SHP77 treated with DMSO at 0.1 percent for 48 hours (cell line): ENCODE data around the gene FOXA2.
"Not testable (repeated sequence)": the region's sequence is repeated elsewhere in the genome, so short reads cannot be mapped to it uniquely, and the experiment has no call there.

Source experiments
- DNase-seq: peaks from one replicate; lab custom pipeline; 2025; lab: John Stamatoyannopoulos, UW

The FOXA2 gene

DNA sequence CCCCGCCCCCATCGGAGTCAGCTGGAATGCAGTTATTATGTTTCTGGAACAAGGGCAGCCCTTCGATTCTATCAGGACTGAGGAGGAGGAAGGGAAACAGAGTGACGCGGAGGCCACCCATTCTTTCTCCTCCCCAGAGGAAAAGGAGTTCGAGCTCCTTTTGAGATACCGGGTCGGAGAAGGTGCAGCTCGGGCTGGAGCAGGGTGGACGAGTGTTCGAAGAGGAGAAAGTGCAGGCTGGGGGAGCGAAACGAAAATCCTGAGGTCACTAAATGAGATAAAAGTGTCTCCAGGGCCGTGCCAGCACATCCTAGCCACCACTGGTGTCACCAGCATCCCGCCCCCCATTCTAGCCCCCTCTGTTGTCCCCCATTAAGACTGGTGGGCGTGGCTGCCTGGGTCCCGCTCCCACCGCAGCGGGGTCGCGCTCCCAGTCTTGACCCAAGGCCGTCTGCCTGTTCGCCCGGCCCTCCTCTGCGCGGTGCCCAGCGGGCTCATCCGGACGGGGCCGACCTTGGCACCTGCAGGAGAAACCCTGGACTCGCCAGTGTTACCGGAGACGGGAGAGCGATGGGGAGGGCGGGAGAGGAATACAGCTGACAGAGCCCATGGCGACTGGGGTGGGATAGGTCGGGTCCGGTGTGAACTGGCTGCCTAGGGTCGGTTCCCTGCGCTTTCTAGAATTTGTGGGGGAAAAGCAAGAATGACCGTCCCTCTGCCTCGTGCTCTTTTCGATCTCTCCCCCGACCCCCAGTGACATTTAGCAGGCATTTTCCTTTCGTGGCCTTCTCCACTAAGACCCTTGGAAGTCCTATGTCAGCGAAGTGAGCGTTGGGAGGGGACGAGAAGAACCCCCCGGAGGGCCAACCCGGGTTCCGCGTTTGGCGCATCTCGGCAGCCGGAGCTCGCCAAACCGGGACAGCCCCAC, 16.2 kb downstream of the FOXA2 start:
- no peak for DNase-seq

DNA sequence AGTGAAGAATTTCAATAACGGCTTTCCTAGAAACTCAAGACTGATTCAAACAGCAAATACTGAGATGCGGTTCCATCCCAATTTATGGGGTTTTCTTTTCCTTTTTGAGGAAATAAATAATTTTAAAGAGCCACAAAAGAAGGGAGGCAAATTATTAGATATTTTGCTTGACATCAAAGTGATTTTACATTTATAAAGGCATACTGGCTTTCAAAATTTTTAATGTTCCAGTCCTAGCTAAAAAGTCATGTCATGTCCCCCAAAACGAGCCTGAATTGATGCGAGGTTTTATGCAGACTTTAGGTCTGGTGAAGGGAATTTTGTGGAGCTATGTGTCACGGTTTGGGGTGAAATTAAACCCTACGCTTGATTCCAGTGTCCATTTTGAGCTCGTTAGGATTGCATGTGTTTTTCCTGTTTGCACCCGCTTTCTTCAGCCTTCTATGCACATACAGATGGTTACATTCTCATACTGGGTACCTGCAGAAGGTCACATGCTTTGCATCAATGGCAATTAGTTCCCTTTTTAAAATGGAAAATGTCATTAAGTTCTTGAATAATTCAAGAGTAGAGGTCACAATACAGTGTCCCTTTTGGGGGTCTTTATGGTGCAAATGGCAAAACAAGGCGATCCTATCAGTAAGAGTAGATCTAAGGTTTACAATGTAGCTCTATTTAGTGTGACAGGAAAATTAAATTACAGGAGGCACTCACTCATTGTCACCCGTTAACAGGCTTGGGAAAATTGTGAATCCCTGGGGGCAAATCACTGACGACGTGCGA, 17.3 kb downstream of the FOXA2 start:
- DNase-seq = no peak

DNA sequence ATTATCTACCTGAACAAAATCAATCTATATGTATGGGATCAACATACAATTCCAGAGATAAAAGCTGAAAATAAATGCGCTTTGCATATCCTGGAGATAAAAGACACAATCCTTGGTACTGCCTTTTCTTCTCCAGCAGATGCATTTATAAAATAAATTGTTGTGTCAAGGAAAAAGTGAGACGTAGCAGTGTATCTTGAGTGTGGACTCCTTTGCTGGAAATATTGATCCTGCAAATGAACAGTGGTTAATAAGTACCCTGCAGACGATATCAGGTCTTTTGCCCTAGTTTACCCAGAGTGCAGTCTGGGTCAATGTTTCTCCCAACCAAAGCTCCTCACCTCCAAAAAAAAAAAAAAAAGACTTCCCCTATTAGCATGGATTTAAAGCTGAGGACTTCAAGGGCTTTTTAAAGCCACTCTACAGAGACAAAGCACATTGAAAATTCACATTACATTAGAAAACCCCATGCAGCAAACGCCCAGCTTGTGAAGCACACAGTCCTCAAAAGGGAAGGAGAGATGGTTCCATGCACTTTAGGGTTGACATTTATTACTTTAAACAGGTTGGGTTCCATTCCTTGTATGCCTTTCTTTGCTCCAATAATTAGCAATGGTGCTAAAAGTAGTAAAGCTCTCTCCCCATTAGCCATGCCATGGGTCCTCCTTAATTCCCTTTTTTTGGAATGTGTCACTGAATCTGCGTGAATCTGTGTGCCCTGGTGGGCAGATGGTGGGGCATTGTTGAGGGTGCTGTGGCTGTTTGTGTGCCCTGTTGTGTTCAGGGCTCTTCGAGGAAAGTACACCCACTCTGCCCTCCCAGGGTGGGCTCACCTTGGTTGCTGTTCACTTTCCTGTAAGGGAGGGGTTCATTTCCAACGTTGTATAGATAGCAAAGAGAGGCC, 21.1 kb downstream of the FOXA2 start:
- DNase-seq = no peak

DNA sequence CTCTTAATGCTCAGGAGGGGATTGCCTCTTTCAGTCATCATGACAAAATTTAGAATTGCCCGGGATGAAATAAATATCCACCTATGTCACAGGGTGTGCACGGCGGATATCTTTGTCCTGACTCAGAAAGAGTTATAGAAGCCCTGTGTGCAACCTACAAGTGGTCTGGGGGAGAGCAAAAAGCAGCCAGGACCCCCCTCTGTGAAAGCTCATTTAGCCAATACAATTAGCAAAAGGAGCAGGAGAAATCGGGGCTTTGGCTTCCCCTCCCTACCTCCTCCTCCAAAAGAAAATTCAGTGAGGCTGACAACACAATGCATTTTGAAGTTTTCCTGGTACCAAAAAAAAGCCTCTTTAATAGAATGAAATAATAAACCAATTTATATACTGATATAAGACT, 21.8 kb downstream of the FOXA2 start:
- no peak for DNase-seq

DNA sequence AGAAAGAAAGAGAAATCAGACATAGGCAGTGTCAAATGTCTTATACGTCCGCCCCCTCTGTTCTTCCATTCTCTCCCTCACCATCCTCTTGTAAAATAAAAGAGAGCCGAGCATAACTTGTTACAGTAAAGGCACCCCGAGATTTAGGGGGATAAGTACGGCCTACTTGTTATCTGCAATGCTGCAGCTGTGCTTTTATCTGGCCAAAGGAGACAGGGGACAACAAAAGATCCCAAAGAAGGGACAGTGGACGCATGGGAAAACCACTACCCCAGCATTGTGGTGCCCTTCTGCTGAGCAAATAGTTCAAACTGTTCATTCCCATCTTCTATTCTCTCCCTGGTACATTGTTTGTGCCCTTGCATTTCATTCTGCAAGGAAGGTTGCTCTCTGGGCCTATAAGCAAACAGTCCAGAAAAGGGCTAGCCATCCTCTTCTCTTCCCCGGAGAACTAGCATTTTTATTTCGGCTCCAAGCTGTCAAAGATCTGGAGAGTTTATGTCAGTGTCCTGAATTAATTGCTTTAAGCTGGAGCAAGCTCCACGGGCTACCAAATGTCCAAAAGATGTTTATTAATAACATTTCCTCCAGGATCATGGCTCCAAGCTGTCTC, 22.3 kb downstream of the FOXA2 start:
- no peak for DNase-seq

DNA sequence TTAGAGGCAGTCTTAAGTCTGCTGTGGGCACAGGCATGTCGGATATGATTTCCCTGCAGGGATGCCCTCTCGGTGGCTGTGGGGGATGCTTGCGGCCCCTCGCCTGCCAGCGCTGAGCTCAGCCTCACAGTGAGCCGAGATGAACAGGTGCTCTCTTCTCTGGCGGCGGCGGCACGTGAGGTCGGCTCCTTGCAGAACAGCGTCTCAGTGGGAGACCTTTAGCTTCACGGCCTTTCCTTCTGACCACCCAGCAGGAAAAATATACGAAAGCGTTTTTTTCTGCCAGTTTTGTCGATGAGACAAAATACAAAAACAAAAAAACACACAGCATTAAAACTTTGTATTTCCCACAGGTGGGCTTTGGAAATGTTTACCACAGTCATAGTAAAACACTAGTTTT, 23.6 kb downstream of the FOXA2 start:
- no peak for DNase-seq

DNA sequence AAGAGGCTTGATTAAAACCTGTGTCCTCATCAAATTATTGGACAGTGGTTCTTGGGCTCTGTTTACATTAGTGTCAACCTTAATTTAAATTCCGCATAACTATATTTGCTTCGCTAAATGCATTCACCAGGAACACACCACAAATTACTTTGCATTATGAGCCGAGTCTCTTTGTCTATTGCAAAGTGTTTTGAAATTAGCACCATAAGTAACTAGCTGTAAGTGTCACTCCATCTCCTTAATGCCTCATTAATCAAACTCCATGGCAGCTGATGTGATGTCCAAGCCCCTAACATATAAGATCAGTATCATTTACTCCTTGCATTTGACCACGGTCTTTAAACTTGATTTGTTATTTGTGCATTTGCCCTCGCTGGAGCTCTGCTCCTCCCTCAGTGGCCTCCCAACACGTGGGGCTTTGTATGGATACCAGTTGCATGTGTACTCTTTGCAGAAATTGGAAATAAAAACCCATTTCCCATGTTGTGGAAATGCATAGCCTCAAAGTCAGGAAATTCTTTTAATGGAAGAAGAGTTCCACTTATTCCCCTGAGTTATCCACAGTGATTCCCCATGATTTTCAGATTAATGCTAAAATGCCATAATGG, 24.6 kb downstream of the FOXA2 start:
- DNase-seq = no peak

DNA sequence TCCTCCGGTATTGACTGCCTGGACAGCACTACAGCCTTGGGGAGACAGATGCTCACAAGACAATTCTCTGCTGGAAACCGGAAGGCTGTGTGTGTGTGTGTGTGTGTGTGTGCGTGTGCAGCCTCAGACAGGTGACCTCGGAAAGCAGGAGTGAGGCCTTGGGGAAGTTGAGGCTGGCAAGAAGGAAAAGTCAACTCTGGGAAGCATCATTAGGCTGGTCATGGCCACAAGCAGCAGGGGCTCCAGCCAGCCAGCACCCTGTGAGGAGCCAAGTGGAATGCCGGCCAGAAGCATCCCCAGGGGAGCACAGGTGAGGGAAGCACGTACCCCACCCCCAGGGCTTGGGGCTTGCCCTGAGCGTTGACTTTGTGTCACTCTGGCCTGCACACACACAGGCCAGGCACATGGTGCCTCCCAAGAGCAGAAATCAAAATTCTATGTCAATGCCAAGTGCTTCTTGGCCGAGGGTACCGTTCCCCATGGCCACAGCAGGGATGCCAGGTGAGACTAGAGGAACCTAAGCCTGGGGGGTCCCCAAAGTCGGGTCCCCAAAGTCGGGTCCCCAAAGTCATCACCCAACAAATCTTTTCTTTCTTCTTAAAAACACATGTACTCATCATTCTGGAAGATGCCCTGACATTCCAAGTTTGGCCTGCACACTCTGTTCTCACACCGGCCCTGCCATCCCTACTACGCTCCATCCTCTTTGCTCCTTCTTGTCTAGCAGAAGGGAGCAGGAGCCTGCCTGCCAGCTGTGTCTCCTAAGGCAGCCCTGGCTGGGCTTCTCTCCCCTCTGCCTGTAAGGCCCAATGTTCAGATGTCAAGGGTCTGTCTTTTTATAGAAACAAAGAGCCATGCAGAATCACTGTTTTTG, 26.7 kb downstream of the FOXA2 start:
- no peak for DNase-seq

DNA sequence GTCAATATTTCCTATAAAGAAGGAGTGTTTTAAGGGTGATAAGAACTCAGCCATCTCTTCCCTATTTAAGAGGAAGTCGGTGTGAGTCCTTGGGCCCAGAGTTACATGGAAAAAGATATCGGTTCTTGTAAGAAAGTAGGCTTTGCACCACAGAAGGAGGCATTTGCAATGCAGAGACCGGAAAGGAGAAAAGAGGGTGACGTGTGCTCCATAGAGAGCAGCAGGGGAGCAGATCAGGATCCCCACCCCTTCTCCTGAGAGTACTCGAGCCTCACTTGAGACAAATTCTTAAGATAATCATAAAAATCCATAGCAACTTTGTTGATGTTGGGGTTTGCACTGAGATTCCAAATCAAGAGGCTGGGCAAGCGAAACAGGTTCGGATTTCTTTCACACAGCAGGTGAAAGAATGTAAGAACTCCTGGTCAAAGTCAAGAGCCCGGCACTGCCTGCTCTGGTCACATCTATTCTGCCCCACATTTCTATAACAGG, 27.8 kb downstream of the FOXA2 start:
- no peak for DNase-seq

DNA sequence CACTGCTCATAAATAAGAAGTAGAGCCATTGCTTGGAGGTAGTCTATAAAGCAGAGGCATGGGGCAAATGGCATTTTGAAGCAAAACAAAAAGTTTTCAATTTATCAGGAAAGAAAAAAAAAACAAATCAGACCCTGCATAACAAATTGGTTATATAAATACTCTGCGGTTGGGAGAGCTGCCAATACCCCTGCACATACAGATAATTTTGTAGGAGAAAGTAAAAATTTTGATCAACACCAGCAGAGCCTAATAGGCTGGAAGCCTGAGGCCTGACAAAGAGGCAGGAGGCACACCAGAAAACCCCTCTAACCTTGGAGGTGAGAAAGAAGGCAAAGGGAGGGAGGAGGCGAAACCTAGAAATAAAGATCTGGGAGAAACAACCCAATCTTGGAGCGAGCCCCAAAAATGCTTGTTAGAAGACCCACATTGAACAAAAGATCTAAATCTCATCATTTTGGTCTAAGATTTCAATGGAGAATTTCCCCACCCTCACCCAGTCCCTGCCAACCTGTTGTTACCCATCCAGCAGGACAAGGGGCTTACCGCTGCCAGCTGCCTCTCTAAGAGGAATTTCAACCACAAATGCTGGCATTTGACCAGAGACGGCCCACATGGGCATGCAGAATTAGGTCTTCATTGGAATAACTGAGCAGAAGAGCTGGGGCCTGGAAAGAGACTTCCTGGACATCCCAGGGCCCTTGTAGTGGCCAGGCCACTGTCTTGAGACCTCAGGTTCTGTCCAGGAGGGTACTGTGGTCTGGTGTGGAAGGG, 28.4 kb downstream of the FOXA2 start:
- DNase-seq = no peak

DNA sequence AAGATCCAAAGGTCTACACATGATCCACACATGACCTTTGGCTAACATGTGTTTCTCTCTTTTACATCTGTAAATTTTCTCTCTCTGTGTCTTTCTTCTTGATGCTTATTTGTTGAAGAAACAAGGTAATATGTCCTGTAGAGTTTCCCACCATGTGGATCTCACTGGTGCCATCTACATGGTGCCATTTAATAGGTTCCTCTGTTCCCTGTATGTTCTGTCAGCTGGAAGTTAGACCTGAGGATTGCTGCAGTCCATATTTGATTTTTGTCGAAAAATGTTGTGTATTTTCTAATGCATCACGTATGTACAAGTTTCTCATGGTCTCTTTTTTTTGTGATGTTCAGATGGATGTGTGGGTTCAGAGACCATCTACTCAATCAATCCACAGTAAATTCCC, 30.0 kb downstream of the FOXA2 start:
- DNase-seq = no peak

DNA sequence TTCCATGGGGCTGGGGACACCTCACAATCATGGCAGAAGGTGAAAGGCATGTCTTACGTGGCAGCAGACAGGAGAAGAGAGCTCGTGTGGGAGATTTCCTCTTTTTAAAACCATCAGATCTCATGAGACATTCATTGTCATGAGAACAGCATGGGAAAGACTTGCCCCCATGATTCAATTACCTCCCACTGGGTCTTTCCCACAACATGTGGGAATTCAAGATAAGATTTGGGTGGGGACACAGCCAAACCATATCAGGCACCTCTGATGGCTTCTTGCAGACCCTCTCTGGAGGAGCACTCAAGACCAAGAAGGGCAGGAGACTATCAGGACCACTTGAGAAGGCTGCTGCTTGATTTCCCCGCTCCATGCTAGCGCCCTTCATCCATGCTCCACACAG, 33.9 kb downstream of the FOXA2 start:
- not testable (repeated sequence) for DNase-seq

DNA sequence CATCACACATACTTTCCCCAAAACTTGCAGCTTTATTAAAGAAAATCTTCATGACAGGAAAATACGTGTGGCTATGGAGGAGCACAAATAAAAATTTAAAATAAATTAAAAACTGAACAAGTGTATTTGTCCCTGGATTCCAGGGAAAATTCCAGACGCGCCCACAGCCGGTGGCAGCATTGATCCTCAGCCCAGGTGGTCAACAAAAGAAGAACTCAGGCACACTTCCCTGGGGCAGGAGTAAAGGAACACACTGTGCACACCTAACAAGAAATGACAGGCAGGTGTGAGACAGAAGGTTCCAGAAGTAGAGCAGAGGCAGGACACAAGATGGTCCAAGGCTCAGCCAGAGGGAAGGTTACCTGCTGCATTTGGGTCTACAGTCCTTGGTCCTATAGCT, 36.3 kb downstream of the FOXA2 start:
- no peak for DNase-seq

DNA sequence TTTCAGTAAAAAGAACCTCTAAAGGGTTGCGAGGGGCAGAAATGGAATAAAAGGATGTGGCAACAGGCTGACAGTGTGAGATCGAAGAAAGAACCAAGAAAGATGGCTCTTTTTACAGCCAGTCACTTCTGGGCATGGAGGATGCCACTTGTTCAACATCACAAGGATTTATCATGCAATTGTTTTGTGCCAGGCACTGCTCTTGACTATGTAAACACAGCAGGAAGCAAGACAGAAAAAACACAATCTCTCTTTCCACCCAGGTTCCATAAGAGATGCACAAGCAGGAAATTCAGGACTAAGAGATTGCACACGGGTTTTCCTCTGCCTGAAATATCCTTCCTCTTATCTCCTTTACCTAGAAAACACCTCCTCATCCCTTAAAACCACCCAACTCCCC, 38.0 kb downstream of the FOXA2 start:
- DNase-seq = no peak

DNA sequence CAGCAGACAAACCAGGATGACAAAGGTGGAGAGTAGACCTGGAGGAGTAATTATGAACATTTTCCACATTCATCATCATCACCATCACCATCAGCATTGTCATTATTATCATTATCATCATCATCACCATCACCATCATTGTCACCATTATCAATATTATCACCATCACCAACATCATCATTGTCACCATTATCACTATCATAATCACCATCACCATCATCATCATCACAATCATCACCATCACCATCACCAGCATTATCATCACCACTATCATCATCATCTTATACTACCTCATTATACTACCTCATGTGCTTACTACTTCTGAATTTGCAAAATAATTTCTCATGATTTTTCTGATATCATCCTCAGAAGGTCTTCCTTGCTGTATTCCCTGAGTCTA, 39.3 kb downstream of the FOXA2 start:
- DNase-seq = no peak

DNA sequence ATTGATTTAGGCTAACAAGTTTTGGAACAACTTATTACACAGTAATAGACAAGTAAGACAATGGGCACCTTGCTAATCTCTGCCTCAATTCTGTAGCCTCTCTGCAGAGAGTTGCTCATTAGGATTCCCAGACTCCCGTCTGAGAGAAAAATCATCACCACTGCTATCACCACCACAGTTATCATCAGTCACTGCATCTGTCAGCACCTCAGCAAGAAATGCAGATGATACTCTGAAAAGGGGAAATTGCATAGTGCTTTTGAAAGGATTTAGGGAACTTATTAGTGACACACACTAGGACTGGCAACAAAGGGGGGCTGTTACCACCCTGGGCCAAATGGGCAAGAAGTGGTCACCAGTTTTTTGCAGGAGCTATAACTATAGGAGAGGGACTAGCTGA, 39.9 kb downstream of the FOXA2 start:
- DNase-seq = no peak

DNA sequence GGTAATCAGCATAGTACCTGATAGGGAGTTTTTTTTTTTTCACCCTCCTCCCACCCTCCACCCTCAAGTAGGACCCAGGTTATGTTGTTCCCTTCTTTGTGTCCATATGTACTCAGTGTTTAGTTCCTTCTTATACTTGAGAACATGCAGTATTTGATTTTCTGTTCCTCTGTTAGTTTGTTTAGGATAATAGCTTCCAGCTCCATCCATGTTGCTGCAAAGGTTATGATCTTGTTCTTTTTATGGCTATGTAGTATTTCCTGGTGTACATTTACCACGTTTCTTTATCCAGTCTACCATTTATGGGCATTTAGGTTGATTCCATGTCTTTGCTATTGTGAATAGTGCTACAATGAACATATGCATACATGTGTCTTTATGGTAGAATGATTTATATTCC, 41.9 kb downstream of the FOXA2 start:
- DNase-seq = no peak

DNA sequence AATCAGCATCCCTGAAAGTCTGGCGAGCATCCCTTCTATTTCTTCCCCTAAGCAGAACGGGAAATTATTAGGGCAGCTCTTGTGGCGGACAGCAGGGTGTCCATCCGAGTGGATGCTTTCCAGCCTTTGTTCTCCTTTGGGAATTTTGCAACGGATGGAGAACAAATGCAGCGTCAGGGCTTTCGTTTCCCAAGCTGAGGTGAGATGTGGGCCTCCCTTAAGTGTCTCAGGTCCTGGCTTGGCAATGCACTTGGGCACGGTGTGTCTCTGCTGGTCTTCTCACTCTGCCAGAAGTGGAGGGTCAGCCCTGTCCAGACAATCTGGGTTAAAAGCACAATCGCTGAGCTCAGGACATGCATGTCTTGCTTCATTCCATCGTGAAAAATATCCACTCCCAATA, 43.5 kb downstream of the FOXA2 start:
- DNase-seq = no peak

DNA sequence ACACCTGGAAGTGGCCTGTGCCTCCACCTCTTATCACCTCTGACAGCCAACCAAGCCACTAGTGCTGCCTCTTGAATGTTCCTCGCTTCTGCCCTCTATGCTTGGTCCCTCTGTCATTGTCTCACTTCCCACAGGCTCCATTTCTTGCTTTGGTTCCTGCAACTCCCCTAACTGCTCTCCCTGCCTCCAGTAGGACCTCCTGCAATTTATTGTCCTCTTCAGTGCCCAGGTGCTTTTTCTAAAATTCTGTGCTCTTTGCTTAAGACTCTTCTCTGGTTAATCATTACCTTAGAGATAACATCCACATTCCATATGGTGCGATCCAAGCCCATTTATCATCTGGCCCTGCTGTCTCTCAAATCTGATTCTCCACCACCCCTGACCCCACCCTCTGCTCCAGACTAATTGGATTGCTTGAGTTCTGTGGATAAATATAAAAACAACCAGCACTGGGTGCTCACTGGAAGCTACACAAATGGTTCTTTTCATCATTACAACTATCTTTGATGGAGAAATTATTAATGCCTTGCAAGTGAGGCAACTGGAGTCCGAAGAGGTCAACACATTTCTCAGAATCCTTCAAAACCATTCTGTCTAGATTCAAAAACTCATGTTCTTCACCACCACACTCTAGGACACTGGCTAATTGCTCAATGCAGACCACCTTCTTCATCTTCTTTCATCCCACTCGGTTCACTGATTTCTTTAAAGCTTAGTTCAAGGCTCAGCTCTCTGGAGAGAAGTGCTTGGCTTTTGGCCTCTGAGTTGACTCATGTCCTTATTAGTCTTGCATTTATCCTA, 47.2 kb downstream of the FOXA2 start:
- DNase-seq = no peak
